HepG2 (cell line): ENCODE results near the gene RAPGEF6. TPM values are rescaled to one million over a fixed set of nuclear protein-coding genes. Genes with fewer than 3 reads are reported as not detected.

Experiments
- ARNTL ChIP-seq: sonication (generic); formaldehyde crosslinking; IDR thresholded peaks from 2 replicates; pipeline ENCODE4 v1.4.0; 2020; ENCODE audit warnings: mild to moderate bottlenecking, missing genetic modification reagents
- ATM ChIP-seq: fragments of 450-650 bp; IDR thresholded peaks from 2 replicates; pipeline ENCODE4 v1.7.1; 2017; ENCODE audit warnings: mild to moderate bottlenecking, borderline replicate concordance
- CREBL2 ChIP-seq: sonication (generic); formaldehyde crosslinking; IDR thresholded peaks from 2 replicates; pipeline ENCODE4 v1.8.1; 2023; ENCODE audit warnings: missing genetic modification reagents, mild to moderate bottlenecking, borderline replicate concordance
- E2F1 ChIP-seq: sonication (generic); formaldehyde crosslinking; IDR thresholded peaks from 2 replicates; pipeline ENCODE4 v1.5.0; 2020; ENCODE audit warnings: missing genetic modification reagents
- GMEB1 ChIP-seq: sonication (generic); formaldehyde crosslinking; IDR thresholded peaks from 2 replicates; pipeline ENCODE4 v1.5.1; 2020; ENCODE audit warnings: missing genetic modification reagents, mild to moderate bottlenecking, borderline replicate concordance
- HMGXB4 ChIP-seq, 2 experiments: sonication (generic) in 1 of 2; formaldehyde crosslinking in 1 of 2; IDR thresholded peaks; 2 replicates each; pipeline versions ENCODE4 v1.4.0 to v1.6.1; 2018 to 2020; ENCODE audit warnings: missing genetic modification reagents in 2 of 2, borderline replicate concordance in 1 of 2, low read depth in 1 of 2, mild to moderate bottlenecking in 1 of 2, missing biosample characterization in 1 of 2
- IRF9 ChIP-seq: sonication (generic); formaldehyde crosslinking; IDR thresholded peaks from 2 replicates; pipeline ENCODE4 v1.8.0; 2022; ENCODE audit warnings: missing genetic modification reagents, mild to moderate bottlenecking, borderline replicate concordance
- KAT2B ChIP-seq: fragments of 150-350 bp; IDR thresholded peaks from 2 replicates; pipeline ENCODE4 v1.6.1; 2014; ENCODE audit warnings: low read depth, low read length, borderline replicate concordance
- KAT7 ChIP-seq: IDR thresholded peaks from 2 replicates; pipeline ENCODE4 v1.6.1; 2018; ENCODE audit warnings: borderline replicate concordance, missing compliant biosample characterization
- KLF11 ChIP-seq: IDR thresholded peaks from 2 replicates; pipeline ENCODE4 v1.6.1; 2016; ENCODE audit warnings: missing compliant biosample characterization
- ZC3H4 ChIP-seq: sonication (generic); formaldehyde crosslinking; IDR thresholded peaks from 2 replicates; pipeline ENCODE4 v1.4.0; 2020; ENCODE audit warnings: missing genetic modification reagents, borderline replicate concordance
- ZNF160 ChIP-seq: sonication (generic); formaldehyde crosslinking; IDR thresholded peaks from 2 replicates; pipeline ENCODE4 v1.8.0; 2022; ENCODE audit warnings: mild to moderate bottlenecking, inconsistent platforms, missing genetic modification reagents
- ZNF234 ChIP-seq: sonication (generic); formaldehyde crosslinking; conservative IDR thresholded peaks from 2 replicates; pipeline ENCODE4 v1.5.1; 2020; ENCODE audit warnings: mild to moderate bottlenecking, missing genetic modification reagents
- ZNF329 ChIP-seq: sonication (generic); formaldehyde crosslinking; IDR thresholded peaks from 2 replicates; pipeline ENCODE4 v1.9.0; 2021; ENCODE audit warnings: low read depth, mild to moderate bottlenecking, missing genetic modification reagents
- ZNF784 ChIP-seq: sonication (generic); formaldehyde crosslinking; IDR thresholded peaks from 2 replicates; pipeline ENCODE4 v1.5.1; 2020; ENCODE audit warnings: missing genetic modification reagents, mild to moderate bottlenecking, borderline replicate concordance
- ZUFSP ChIP-seq: sonication (generic); formaldehyde crosslinking; IDR thresholded peaks from 2 replicates; pipeline ENCODE4 v1.9.0; 2021; ENCODE audit warnings: missing genetic modification reagents, mild to moderate bottlenecking, borderline replicate concordance
- polyA plus RNA-seq, 8 experiments: library from polyadenylated mRNA; depleted of rRNA in 3 of 8; stranded (reverse) in 7 of 8; unstranded in 1 of 8; fragments of >200 nt; fragmentation: Illumina TruSeq in 4 of 8; extraction: Trizol in 4 of 8; gene quantifications; 2 replicates each; pipeline versions ENCODE4 v1.2.1 to v1.2.3, GENCODE V29; 2011 to 2016; ENCODE audit warnings: low read depth in 4 of 8, missing spikeins in 1 of 8, mixed read lengths in 1 of 8; ENCODE audit not compliant: insufficient read depth in 1 of 8
- total RNA-seq, 5 experiments: library from RNA; depleted of rRNA; stranded (reverse); fragments of >200 nt; fragmentation: Illumina TruSeq; extraction: Trizol; gene quantifications; 2 replicates each; pipeline ENCODE4 v1.2.3, GENCODE V29; 2016; ENCODE audit warnings: low read depth in 1 of 5

Gene RAPGEF6
- total and polyA plus RNA-seq, 2 of the 13 experiments (the other 11 are each of a cell fraction or from before 2014, with no cell fraction given), result 7.7 to 24.6 TPM

GRCh38 chr5:131610198-131611063 lies 24.6 kb downstream of the RAPGEF6 start (continued):
- TF ChIP-seq KAT7 (CRISPR knock-in tag) (peak; percentile 79; the same call in 1 of the 2 replicates), ZUFSP (no peak), ZNF784 (no peak), KAT2B (no peak), ATM (no peak), IRF9 (CRISPR knock-in tag) (no peak), GMEB1 (CRISPR knock-in tag) (no peak), ZNF234 (CRISPR knock-in tag) (no peak), CREBL2 (no peak), ZNF329 (CRISPR knock-in tag) (no peak), HMGXB4 (CRISPR knock-in tag; IDR thresholded peaks at IDR 0.05; ENCODE audit: borderline replicate concordance in 1 of 2, low read depth in 1 of 2) (peak in 1 of 2 experiments; percentile 63; a peak in 2 of 4 replicates), ARNTL (CRISPR knock-in tag) (0 out of 2 replicates have a peak, but pooled peaks have one; percentile 4), E2F1 (no peak), ZNF160 (CRISPR knock-in tag) (no peak), KLF11 (CRISPR knock-in tag) (no peak), ZC3H4 (CRISPR knock-in tag) (no peak)
